SK-N-SH treated with all-trans-retinoic acid at 6 μM for 48 hours (cell line): ENCODE measurements around the gene PLD3.

Experiments
- ATAC-seq: fragments of 200-7000 bp; cut with Tn5 transposase; 3 replicates; pipeline ENCODE4 v1.9.1; 2020; ENCODE audit warnings: mild to moderate bottlenecking, moderate library complexity
- BACH2 ChIP-seq: fragments of 250-450 bp; sonication (Bioruptor Pico); IDR thresholded peaks from 2 replicates; pipeline ENCODE4 v1.9.0; 2021; ENCODE audit warnings: mild to moderate bottlenecking, borderline replicate concordance
- CREB5 ChIP-seq: fragments of 250-450 bp; sonication (Bioruptor Pico); IDR thresholded peaks from 2 replicates; pipeline ENCODE4 v1.5.1; 2020; ENCODE audit warnings: low read depth, mild to moderate bottlenecking, moderate library complexity
- CSDC2 ChIP-seq: fragments of 250-450 bp; sonication (Bioruptor Pico); IDR thresholded peaks from 2 replicates; pipeline ENCODE4 v1.5.0; 2020; ENCODE audit warnings: mild to moderate bottlenecking, moderate library complexity
- ESRRG ChIP-seq: fragments of 250-450 bp; sonication (Bioruptor Pico); IDR thresholded peaks from 2 replicates; pipeline ENCODE4 v1.6.1; 2021; ENCODE audit warnings: mild to moderate bottlenecking
- GLIS3 ChIP-seq: fragments of 250-450 bp; sonication (Bioruptor Pico); IDR thresholded peaks from 2 replicates; pipeline ENCODE4 v1.5.0; 2020; ENCODE audit warnings: mild to moderate bottlenecking, moderate library complexity
- ISL1 ChIP-seq: fragments of 250-450 bp; sonication (Bioruptor Pico); IDR thresholded peaks from 2 replicates; pipeline ENCODE4 v2.1.2; 2022; ENCODE audit warnings: mild to moderate bottlenecking, moderate library complexity
- OSR1 ChIP-seq: fragments of 250-450 bp; sonication (Bioruptor Pico); IDR thresholded peaks from 2 replicates; pipeline ENCODE4 v1.8.0; 2022; ENCODE audit warnings: moderate library complexity, mild to moderate bottlenecking, inconsistent platforms
- PPARA ChIP-seq: fragments of 250-450 bp; sonication (Bioruptor Pico); IDR thresholded peaks from 2 replicates; pipeline ENCODE4 v1.5.0; 2020; ENCODE audit warnings: mild to moderate bottlenecking, borderline replicate concordance
- RARB ChIP-seq: fragments of 250-450 bp; sonication (Bioruptor Pico); IDR thresholded peaks from 2 replicates; pipeline ENCODE4 v1.8.0; 2021; ENCODE audit warnings: mild to moderate bottlenecking, moderate library complexity
- SNAI2 ChIP-seq: fragments of 250-450 bp; sonication (Bioruptor Pico); IDR thresholded peaks from 2 replicates; pipeline ENCODE4 v1.5.0; 2020; ENCODE audit warnings: mild to moderate bottlenecking, moderate library complexity
- TCF4 ChIP-seq: fragments of 250-450 bp; sonication (Bioruptor Pico); IDR thresholded peaks from 2 replicates; pipeline ENCODE4 v1.8.0; 2021; ENCODE audit warnings: mild to moderate bottlenecking, moderate library complexity, borderline replicate concordance
- TSHZ2 ChIP-seq: fragments of 250-450 bp; sonication (Bioruptor Pico); IDR thresholded peaks from 2 replicates; pipeline ENCODE4 v1.5.0; 2020; ENCODE audit warnings: mild to moderate bottlenecking, moderate library complexity
- ZC3H10 ChIP-seq: fragments of 250-450 bp; sonication (Bioruptor Pico); IDR thresholded peaks from 2 replicates; pipeline ENCODE4 v1.5.1; 2021; ENCODE audit warnings: mild to moderate bottlenecking, moderate library complexity
- ZFP3 ChIP-seq: fragments of 250-450 bp; sonication (Bioruptor Pico); IDR thresholded peaks from 2 replicates; pipeline ENCODE4 v1.5.0; 2020; ENCODE audit warnings: mild to moderate bottlenecking, moderate library complexity
- ZFP30 ChIP-seq: fragments of 450-650 bp; formaldehyde crosslinking; IDR thresholded peaks from 2 replicates; pipeline ENCODE4 v1.5.0; 2022; ENCODE audit warnings: mild to moderate bottlenecking, moderate library complexity
- ZNF565 ChIP-seq: fragments of 450-650 bp; formaldehyde crosslinking; conservative IDR thresholded peaks from 2 replicates; pipeline ENCODE4 v1.5.0; 2020; ENCODE audit warnings: low read depth, mild to moderate bottlenecking, moderate library complexity
- ZNF70 ChIP-seq: fragments of 450-650 bp; formaldehyde crosslinking; IDR thresholded peaks from 2 replicates; pipeline ENCODE4 v1.5.0; 2020; ENCODE audit warnings: mild to moderate bottlenecking, moderate library complexity
- ZNF8 ChIP-seq: fragments of 450-650 bp; formaldehyde crosslinking; IDR thresholded peaks from 2 replicates; pipeline ENCODE4 v1.5.0; 2020; ENCODE audit warnings: mild to moderate bottlenecking, moderate library complexity
- TF ChIP-seq, protein P1 (sequence below): fragments of 250-450 bp; sonication (Bioruptor Pico); IDR thresholded peaks from 2 replicates; pipeline ENCODE4 v1.5.1; 2021; ENCODE audit warnings: mild to moderate bottlenecking, moderate library complexity

PLD3 gene

DNA sequence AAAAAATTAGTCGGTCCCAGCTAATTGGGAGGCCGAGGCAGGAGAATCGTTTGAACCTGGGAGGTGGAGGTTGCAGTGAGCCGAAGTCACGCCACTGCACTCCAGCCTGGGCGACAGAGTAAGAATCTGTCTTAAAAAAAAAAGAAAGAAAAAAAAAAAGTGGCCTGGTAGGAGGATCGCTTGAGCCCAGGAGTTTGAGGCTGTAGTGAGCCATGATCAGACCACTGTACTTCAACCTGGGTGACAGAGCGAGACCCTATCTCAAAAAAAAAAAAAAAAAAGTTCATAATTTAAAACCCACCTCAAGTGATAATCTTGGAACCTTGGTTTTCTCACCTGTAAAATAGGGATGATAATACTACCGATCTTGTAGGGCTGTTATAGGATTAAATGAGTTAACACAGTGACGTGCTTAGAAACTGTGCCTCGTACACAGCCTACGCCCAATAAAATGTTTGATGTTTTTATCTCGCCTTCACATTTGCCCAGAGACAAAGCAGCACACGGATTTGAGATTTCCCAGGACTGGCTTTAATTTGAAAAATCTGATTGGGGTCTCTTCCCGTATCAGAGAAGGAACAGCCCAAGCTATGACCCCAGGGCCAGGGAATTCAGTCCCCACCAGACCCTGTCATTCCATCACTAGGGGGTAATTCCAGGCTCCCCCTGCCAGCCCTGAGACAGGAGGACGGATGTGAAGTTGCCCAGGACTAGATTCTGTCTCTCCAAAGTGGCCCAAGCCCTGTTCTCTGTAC lies 73.7 kb downstream of the PLD3 start (continued):
- TF ChIP-seq BACH2 (CRISPR knock-in tag) = no peak

DNA sequence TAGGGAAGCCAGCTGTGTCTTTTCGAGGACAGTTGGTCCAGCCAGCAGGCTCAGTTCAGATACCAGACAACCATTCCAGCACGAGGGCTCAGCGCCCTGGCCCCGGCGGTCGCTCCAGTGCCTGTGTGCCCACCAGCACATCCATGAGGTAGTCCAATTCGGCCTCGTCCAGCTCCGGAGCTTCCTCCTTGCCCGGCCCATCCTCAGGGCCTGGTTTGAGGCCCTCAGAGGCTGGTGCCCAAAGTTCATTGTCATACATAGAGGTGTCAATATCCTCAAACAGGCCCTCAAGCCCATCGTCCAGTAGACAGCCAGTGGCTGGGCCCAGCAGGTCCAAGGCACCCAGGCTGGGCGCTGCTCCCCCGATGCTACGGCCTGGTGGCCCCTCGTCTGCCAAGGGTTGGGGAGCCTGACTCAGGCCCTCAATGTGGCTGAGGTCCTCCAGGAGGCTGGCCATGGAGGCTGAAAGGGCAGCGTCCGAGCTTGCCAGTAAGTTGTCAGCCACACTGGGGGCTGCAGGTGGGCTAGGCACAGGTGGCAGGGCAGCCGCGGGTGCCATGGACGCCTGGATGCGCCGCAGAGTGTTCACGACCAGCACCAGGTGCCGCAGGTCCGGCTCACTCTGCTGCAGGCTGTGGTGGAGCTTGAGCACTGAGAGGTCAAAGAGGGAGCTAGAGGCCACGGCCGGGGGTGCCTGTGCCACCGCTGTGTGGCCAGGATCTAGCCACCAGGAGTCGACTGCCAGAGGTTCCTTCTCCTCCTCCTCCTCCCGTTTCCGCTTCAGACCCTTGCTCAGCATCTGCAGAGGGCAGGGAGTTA lies 74.5 kb downstream of the PLD3 start:
- TF ChIP-seq ZC3H10 (no peak), PPARA (no peak), SNAI2 (CRISPR knock-in tag) (no peak), TCF4 (no peak), ZNF565 (CRISPR knock-in tag) (no peak), TSHZ2 (no peak), ESRRG (no peak), CSDC2 (CRISPR knock-in tag) (no peak), ZNF70 (CRISPR knock-in tag) (no peak), ISL1 (CRISPR knock-in tag) (no peak), RARB (no peak), OSR1 (no peak), CREB5 (CRISPR knock-in tag) (no peak), ZFP3 (CRISPR knock-in tag) (no peak), GLIS3 (CRISPR knock-in tag) (no peak), ZFP30 (CRISPR knock-in tag) (no peak), BACH2 (CRISPR knock-in tag) (no peak)
- TF ChIP-seq, protein P1, sequence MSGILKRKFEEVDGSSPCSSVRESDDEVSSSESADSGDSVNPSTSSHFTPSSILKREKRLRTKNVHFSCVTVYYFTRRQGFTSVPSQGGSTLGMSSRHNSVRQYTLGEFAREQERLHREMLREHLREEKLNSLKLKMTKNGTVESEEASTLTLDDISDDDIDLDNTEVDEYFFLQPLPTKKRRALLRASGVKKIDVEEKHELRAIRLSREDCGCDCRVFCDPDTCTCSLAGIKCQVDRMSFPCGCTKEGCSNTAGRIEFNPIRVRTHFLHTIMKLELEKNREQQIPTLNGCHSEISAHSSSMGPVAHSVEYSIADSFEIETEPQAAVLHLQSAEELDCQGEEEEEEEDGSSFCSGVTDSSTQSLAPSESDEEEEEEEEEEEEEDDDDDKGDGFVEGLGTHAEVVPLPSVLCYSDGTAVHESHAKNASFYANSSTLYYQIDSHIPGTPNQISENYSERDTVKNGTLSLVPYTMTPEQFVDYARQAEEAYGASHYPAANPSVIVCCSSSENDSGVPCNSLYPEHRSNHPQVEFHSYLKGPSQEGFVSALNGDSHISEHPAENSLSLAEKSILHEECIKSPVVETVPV (CRISPR knock-in tag) = no peak
- no peak for ATAC-seq

GRCh38 chr19:40423938-40424337 lies 75.4 kb downstream of the PLD3 start:
- no peak for ATAC-seq
- TF ChIP-seq RARB = no peak
- TF ChIP-seq, all 23 proteins: peak for 0

GRCh38 chr19:40424637-40425449 lies 76.3 kb downstream of the PLD3 start:
- no peak for TF ChIP-seq TSHZ2
- no peak for TF ChIP-seq ZNF8 (CRISPR knock-in tag)
- no peak for TF ChIP-seq BACH2 (CRISPR knock-in tag)
- TF ChIP-seq OSR1 = no peak
- TF ChIP-seq, all 23 proteins: peak for 0
- no peak for ATAC-seq
